Measurements from ENCODE around the gene ZNF614. TPM values are rescaled to one million over a fixed set of nuclear protein-coding genes. Genes with fewer than 3 reads are reported as not detected.

Gene ZNF614
- total and polyA plus RNA-seq, 2 of the 13 experiments (the other 11 are each of a cell fraction or from before 2014, with no cell fraction given): 13.0 to 22.8 TPM

DNA sequence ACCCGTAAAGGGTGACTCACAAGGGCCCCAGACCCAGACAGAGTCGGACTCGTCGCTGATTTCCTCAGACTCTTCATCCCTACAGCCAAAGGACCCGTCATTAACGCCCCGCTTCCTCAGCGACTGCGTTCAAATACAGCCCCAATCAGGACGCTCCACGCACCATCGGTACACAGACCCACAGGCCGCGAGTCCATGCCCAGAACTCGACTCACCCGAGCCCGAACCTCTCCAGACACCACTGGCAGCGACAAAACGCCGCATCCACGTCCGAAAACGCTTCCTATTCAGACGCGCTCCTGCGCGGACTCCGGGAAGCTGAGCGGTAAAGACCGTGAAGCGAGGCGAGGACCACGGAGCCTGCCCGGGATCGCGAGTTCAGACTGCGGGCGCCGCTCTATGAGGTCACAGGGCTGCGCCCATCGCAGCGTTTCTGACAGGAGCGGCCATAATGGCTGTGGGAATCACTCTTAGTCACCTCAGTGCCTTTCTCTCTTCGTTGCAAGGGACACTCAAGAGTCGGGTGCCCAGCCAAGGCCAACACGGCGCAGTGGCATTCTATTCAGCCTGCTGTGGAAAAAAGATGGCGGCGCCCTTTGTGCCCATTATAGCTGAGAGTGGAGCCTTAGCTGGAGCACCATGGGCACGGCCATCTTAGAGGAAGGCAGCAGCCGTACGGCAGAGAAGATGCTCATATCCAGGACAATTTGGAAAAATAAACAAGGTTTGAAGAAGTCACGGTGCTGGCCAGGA lies at the start of gene ZNF614 (continued):
- TF ChIP-seq KDM6A (CRISPR knock-in tag; IDR thresholded peaks at IDR 0.05; ENCODE audit: low read depth): no peak
- peak; percentile 54; the same call in 1 of the 2 replicates for TF ChIP-seq JUN (CRISPR knock-in tag; IDR thresholded peaks at IDR 0.05)
- no peak; the same call in 1 of the 2 replicates for TF ChIP-seq ZNF3 (CRISPR knock-in tag; IDR thresholded peaks at IDR 0.05)
- TF ChIP-seq, protein P1, sequence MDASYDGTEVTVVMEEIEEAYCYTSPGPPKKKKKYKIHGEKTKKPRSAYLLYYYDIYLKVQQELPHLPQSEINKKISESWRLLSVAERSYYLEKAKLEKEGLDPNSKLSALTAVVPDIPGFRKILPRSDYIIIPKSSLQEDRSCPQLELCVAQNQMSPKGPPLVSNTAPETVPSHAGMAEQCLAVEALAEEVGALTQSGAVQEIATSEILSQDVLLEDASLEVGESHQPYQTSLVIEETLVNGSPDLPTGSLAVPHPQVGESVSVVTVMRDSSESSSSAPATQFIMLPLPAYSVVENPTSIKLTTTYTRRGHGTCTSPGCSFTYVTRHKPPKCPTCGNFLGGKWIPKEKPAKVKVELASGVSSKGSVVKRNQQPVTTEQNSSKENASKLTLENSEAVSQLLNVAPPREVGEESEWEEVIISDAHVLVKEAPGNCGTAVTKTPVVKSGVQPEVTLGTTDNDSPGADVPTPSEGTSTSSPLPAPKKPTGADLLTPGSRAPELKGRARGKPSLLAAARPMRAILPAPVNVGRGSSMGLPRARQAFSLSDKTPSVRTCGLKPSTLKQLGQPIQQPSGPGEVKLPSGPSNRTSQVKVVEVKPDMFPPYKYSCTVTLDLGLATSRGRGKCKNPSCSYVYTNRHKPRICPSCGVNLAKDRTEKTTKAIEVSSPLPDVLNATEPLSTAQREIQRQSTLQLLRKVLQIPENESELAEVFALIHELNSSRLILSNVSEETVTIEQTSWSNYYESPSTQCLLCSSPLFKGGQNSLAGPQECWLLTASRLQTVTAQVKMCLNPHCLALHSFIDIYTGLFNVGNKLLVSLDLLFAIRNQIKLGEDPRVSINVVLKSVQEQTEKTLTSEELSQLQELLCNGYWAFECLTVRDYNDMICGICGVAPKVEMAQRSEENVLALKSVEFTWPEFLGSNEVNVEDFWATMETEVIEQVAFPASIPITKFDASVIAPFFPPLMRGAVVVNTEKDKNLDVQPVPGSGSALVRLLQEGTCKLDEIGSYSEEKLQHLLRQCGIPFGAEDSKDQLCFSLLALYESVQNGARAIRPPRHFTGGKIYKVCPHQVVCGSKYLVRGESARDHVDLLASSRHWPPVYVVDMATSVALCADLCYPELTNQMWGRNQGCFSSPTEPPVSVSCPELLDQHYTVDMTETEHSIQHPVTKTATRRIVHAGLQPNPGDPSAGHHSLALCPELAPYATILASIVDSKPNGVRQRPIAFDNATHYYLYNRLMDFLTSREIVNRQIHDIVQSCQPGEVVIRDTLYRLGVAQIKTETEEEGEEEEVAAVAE (CRISPR knock-in tag; IDR thresholded peaks at IDR 0.05; ENCODE audit: borderline replicate concordance): no peak; the same call in 1 of the 2 replicates
- peak; percentile 77; the same call in 1 of the 2 replicates for TF ChIP-seq FOXC1 (CRISPR knock-in tag; IDR thresholded peaks at IDR 0.05; ENCODE audit: borderline replicate concordance)
- no peak for TF ChIP-seq ZNF337 (CRISPR knock-in tag; IDR thresholded peaks at IDR 0.05; ENCODE audit: borderline replicate concordance, low read depth)
- TF ChIP-seq, protein P2, sequence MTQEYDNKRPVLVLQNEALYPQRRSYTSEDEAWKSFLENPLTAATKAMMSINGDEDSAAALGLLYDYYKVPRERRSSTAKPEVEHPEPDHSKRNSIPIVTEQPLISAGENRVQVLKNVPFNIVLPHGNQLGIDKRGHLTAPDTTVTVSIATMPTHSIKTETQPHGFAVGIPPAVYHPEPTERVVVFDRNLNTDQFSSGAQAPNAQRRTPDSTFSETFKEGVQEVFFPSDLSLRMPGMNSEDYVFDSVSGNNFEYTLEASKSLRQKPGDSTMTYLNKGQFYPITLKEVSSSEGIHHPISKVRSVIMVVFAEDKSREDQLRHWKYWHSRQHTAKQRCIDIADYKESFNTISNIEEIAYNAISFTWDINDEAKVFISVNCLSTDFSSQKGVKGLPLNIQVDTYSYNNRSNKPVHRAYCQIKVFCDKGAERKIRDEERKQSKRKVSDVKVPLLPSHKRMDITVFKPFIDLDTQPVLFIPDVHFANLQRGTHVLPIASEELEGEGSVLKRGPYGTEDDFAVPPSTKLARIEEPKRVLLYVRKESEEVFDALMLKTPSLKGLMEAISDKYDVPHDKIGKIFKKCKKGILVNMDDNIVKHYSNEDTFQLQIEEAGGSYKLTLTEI (CRISPR knock-in tag; conservative IDR thresholded peaks at IDR 0.05): no peak
- TF ChIP-seq NFIB (CRISPR knock-in tag; IDR thresholded peaks at IDR 0.05; ENCODE audit: borderline replicate concordance): no peak
- no peak; the same call in 1 of the 2 replicates for TF ChIP-seq ZNF724P (CRISPR knock-in tag; IDR thresholded peaks at IDR 0.05; ENCODE audit: borderline replicate concordance)
- 0 out of 2 replicates have a peak, but pooled peaks have one; percentile 58 for TF ChIP-seq DNMT1 (CRISPR knock-in tag; IDR thresholded peaks at IDR 0.05)
- TF ChIP-seq ZNF20 (CRISPR knock-in tag; IDR thresholded peaks at IDR 0.05): peak; percentile 81; the same call in 1 of the 2 replicates
- no peak for TF ChIP-seq ATM (IDR thresholded peaks at IDR 0.05; ENCODE audit: borderline replicate concordance)
- TF ChIP-seq NPAS2 (CRISPR knock-in tag; IDR thresholded peaks at IDR 0.05; ENCODE audit: borderline replicate concordance): no peak
- TF ChIP-seq NR2F1 (CRISPR knock-in tag; IDR thresholded peaks at IDR 0.05): no peak
- 0 out of 2 replicates have a peak, but pooled peaks have one; percentile 16 for TF ChIP-seq ZC3H4 (CRISPR knock-in tag; IDR thresholded peaks at IDR 0.05; ENCODE audit: borderline replicate concordance)
- peak; percentile 93 for TF ChIP-seq EED (CRISPR knock-in tag; IDR thresholded peaks at IDR 0.05)
- TF ChIP-seq ZNF296 (CRISPR knock-in tag; conservative IDR thresholded peaks at IDR 0.05): no peak
- TF ChIP-seq, protein P3, sequence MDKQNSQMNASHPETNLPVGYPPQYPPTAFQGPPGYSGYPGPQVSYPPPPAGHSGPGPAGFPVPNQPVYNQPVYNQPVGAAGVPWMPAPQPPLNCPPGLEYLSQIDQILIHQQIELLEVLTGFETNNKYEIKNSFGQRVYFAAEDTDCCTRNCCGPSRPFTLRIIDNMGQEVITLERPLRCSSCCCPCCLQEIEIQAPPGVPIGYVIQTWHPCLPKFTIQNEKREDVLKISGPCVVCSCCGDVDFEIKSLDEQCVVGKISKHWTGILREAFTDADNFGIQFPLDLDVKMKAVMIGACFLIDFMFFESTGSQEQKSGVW (CRISPR knock-in tag; IDR thresholded peaks at IDR 0.05; ENCODE audit: borderline replicate concordance): no peak
- TF ChIP-seq, protein P4, sequence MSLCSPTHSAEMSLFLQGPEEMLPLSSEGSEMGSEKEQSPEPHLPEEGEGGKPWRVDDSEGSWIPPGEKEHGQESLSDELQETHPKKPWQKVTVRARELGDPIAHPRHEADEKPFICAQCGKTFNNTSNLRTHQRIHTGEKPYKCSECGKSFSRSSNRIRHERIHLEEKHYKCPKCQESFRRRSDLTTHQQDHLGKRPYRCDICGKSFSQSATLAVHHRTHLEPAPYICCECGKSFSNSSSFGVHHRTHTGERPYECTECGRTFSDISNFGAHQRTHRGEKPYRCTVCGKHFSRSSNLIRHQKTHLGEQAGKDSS (CRISPR knock-in tag; IDR thresholded peaks at IDR 0.05; ENCODE audit: borderline replicate concordance, low read depth): peak; percentile 78; the same call in 1 of the 2 replicates
- TF ChIP-seq MEIS2 (CRISPR knock-in tag; IDR thresholded peaks at IDR 0.05): peak; percentile 59; the same call in 1 of the 2 replicates
- TF ChIP-seq ZNF558 (CRISPR knock-in tag; IDR thresholded peaks at IDR 0.05; ENCODE audit: borderline replicate concordance): no peak
- no peak for TF ChIP-seq ZSCAN25 (CRISPR knock-in tag; IDR thresholded peaks at IDR 0.05)

All from HepG2 (cell line).